UCSD-AML1 (cell line): ENCODE data around the gene PELO.
"Not testable (repeated sequence)": the region's sequence is repeated elsewhere in the genome, so short reads cannot be mapped to it uniquely, and the experiment has no call there.

Experiments used
- DNase-seq: peaks from one replicate; lab custom pipeline; 2025; ENCODE audit not compliant: unreplicated experiment; lab: John Stamatoyannopoulos, UW

PELO gene, protein sequence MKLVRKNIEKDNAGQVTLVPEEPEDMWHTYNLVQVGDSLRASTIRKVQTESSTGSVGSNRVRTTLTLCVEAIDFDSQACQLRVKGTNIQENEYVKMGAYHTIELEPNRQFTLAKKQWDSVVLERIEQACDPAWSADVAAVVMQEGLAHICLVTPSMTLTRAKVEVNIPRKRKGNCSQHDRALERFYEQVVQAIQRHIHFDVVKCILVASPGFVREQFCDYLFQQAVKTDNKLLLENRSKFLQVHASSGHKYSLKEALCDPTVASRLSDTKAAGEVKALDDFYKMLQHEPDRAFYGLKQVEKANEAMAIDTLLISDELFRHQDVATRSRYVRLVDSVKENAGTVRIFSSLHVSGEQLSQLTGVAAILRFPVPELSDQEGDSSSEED

DNA sequence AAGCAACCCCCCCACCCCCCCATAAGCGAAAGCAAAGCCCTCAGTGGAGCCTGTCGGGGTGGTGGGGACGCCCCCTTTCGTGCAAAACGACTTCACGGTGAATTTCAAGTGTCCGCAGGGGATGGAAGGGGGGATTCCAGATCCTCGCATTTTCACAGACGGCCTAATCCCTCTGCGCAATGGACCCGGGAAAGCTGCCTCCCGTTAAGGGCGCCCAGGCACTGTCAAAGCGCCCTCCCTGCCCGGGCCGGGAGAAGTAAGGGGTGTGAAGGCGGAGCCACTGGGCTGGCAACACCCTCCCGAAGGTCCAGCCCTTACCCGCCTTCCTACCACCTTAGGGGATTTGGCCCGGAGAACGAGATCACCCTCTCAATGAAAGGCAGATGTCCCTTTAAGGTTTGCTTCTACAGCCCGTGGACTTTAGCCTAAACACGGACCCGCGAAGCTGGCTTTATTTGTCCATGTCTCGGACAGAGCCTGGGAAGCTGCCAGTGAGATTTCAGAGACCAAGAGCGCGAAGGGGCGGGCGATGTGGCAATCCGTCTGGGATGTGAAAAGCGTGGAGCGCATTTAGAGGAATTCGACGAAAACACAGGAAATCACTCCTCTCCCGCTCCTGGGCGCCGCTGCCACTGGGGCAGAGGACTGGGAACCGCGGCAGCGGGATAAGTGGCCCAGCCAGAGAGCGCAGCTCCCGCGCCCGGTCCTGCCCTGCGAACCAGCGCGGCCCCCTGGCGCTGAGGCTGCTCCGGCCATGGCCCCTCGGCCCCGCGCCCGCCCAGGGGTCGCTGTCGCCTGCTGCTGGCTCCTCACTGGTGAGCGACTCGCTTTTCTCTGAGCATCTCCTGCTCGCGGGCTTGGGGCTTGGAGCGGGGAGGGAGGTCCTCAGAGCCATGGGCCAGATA, at the start of gene PELO, which contains the start of gene ITGA1:
PELO (plus strand) TSS at position 317 of the 905 bp plus-strand sequence. CDS start 12,479 bp downstream, outside the sequence.
ITGA1 (plus strand) TSS at position 317 of the 905 bp plus-strand sequence; CDS start at position 755, 438 bp downstream.
- DNase-seq, result peak; percentile 29

GRCh38 chr5:52738095-52738506, 49.6 kb upstream of the PELO start:
- no peak for DNase-seq

DNA sequence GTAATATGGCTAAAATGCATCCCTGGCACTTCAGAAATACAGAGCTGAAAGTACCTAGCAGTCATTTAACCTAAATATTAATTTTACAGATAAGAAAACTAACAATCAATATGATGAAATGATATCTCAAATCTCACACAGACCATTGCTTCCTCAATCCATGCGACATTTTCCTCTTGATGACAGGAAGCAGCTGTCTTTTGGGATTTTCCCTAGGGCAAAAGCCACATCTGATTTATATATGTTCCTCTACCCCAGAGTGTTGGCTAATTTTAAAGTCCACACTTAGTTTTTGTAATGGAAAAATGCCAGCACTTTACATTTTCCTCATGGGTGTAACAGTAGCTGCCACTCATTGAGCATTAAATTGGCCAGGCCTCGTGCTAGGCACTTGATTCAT, 47.7 kb upstream of the PELO start:
- no peak for DNase-seq

GRCh38 chr5:52743012-52743411, 44.7 kb upstream of the PELO start:
- DNase-seq, result no peak

DNA sequence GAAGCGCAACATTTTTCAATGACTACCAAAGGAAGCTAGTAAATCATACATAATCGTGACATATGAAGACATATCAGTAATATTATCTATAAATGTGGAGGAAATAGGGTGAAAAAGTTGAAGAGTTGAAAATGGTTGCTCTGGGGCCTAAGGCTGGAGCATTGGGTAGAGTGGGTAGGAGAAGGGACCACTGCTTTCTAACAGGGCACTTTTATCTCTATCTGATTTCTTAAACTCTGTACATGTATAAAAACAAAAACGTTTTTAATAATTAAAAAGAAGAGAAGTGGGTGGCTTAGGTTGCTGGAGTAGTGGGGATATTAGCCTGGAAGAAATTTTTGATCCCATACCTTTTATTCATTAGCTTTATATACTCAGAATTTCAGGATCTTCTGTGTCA, 44.2 kb upstream of the PELO start:
- no peak for DNase-seq

DNA sequence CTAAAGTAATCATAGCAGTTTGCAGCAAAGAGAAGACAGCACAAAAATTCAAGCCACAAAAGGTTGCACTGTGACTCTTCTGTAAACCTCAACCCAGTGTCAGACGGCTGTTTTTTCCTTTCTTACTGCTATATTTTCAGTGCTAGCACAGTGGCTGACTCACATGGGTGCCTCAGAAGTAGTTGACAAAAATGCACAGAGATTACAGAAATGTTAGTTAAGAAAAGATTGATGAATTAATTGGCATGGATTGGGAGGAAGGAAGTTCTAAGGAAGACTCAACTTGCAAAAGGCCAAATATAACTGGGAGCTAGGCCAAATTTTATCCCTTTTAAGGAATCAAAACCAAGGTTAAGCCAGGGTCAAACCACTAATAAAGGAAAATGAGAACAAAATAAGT, 43.7 kb upstream of the PELO start:
- no peak for DNase-seq

- not testable (repeated sequence) for DNase-seq
Measured at GRCh38 chr5:52744867-52745458, 42.8 kb upstream of the PELO start.

DNA sequence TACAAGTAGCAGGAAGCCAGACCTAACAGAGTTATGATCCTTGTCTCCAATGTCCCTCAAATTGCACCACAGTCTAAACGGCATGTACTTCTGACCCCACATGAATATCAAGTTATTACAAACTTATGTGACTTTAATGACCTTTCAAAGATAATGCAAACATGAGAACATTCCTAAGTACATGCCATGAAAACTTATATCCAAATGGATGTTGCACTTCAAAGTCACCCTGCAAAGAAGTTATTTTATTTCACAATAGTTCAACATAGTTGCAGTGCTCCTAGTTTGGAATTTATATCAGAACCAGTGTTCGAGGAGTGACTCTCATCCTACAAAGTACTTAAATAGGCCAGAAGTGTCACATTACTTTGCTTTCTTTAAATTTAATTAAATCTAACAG, 41.2 kb upstream of the PELO start:
- DNase-seq, result no peak

GRCh38 chr5:52748590-52748989, 39.1 kb upstream of the PELO start:
- no peak for DNase-seq

GRCh38 chr5:52749666-52750065, 38.0 kb upstream of the PELO start:
- DNase-seq, result no peak

- no peak for DNase-seq
Measured at GRCh38 chr5:52751137-52751536, 36.6 kb upstream of the PELO start.

GRCh38 chr5:52754051-52754450, 33.7 kb upstream of the PELO start:
- DNase-seq, result no peak

GRCh38 chr5:52757527-52757926, 30.2 kb upstream of the PELO start:
- no peak for DNase-seq

- no peak for DNase-seq
Measured at GRCh38 chr5:52758014-52758413, 29.7 kb upstream of the PELO start.

DNA sequence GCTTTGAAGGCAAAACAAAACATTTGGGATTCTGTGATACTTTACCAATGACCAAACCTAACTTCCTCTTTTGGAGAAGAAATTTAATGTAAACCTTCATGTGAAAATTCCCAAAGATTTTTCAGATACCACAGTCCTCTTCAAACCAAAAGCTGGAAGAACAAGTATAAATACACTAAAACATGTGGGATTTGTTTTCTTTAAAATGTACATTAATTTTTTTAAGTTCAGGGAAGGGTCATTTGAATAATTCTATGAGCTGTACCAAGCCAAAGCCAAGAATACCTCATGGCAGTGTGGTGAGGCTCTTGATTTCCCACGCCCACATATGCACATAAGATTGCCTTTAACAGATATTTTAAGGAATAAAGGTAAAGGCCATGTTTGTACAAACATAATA, 28.4 kb upstream of the PELO start:
- no peak for DNase-seq

DNA sequence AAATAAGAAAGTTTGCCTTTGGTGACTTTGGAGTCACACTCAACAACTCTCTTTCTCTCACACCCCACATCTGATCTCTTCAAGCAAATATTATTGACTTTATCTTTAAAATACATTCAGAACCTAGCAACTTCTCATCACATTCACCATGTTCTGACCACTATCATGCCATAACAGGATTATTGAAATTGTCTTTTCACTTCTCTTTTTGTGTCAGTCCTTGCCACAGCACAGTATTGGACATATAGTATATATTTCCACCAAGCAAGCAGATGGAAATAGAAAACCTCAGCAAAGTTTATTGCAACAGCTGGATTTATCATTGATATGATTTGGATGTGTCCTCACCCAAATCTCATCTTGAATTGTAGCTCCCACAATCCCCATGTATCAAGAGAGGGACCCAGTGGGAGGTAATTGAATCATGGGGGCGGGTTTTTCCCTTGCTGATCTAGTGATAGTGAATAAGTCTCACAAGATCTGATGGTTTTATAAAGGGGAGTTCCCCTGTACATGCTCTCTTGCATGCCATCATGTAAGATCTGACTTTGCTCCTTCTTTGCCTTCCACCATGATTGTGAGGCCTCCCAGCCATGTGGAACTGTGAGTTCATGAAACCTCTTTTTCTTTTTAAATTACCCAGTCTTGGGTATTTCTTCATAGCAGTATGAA, 26.9 kb upstream of the PELO start:
- no peak for DNase-seq

DNA sequence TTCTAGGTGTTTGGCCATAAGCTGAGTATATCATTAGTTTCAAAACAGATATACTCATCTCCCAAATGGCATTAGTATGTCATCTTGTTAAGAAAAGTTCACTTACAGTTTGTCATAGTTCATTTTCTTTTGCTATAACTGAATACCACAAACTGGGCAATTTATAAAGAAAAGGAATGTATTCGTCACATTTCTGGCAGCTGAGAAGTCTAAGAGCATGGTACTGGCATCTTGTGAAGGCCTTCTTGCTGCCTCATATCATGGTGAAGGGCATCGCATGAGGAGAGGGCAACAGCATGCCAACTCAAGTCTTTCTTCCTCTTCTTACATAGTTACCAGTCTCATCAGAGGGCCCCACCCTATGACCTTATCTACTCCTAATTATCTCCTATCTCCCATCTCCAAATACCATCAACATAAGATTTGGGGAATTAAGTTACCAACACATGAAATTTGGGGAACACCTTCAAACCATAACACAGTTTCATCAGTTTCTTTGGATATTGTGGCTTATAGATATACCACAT, 20.4 kb upstream of the PELO start:
- no peak for DNase-seq

- DNase-seq, result no peak
Measured at GRCh38 chr5:52767766-52768480, 19.8 kb upstream of the PELO start.

DNA sequence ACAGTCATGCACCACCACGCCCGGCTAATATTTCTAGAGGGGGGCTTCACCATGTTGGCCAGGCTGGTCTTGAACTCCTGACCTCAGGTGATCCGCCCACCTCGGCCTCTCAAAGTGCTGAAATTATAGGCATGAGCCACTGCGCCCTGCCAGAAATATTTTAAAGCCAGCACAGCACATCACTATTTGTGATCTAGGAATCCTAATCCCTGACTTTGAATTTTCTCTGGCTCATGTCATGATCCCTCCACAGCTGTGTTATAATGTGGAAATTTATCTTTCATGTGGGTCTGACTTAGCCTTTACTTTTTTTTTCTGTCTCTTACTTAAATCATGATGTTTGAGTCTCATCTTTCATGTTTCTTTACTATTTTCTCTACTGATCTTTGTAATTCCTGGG, 18.7 kb upstream of the PELO start:
- DNase-seq, result no peak

- no peak for DNase-seq
Measured at GRCh38 chr5:52770287-52770939, 17.3 kb upstream of the PELO start.
